Trophoblast cell (in vitro differentiated cells and primary cell): ENCODE measurements around the gene LPCAT3.

Experiments
- DNase-seq, 2 donors: peaks; one replicate each; pipeline ENCODE4 v3.0.0-alpha.2; 2016
- H2AFZ ChIP-seq: 2 replicates; pipeline ENCODE4 v1.6.1; 2013; ENCODE audit warnings: low read length, moderate library complexity, mild to moderate bottlenecking; ENCODE audit not compliant: insufficient read depth, poor library complexity
- H2AK5ac ChIP-seq: 2 replicates; pipeline ENCODE4 v1.6.1; 2013; ENCODE audit warnings: mild to moderate bottlenecking, low read length
- H2BK120ac ChIP-seq: 2 replicates; pipeline ENCODE4 v1.6.1; 2013; ENCODE audit warnings: low read length, mild to moderate bottlenecking, moderate library complexity; ENCODE audit not compliant: insufficient read depth, poor library complexity
- H2BK12ac ChIP-seq: 2 replicates; pipeline ENCODE4 v1.6.1; 2013; ENCODE audit warnings: mild to moderate bottlenecking, low read length, moderate library complexity
- H2BK5ac ChIP-seq: 2 replicates; pipeline ENCODE4 v1.6.1; 2013; ENCODE audit warnings: low read length, low read depth, moderate library complexity, mild to moderate bottlenecking; ENCODE audit not compliant: poor library complexity
- H3K14ac ChIP-seq: 2 replicates; pipeline ENCODE4 v1.6.1; 2013; ENCODE audit warnings: mild to moderate bottlenecking, low read length
- H3K18ac ChIP-seq: 2 replicates; pipeline ENCODE4 v1.6.1; 2013; ENCODE audit warnings: mild to moderate bottlenecking, low read length
- H3K23ac ChIP-seq: 2 replicates; pipeline ENCODE4 v1.6.1; 2013; ENCODE audit warnings: low read length
- H3K27ac ChIP-seq: 2 replicates; pipeline ENCODE4 v1.5.1; 2013; ENCODE audit warnings: low read depth, mild to moderate bottlenecking, inconsistent platforms, low read length, moderate library complexity
- H3K27me3 ChIP-seq: 2 replicates; pipeline ENCODE4 v1.6.1; 2013; ENCODE audit warnings: inconsistent platforms, mild to moderate bottlenecking, low read length, moderate library complexity; ENCODE audit not compliant: insufficient read depth
- H3K36me3 ChIP-seq, 2 experiments: 1 replicate in 1 of 2; 2 replicates in 1 of 2; pipeline ENCODE4 v1.6.1; 2013; ENCODE audit warnings: low read length in 2 of 2, mild to moderate bottlenecking in 2 of 2, moderate library complexity in 1 of 2; ENCODE audit not compliant: insufficient read depth in 2 of 2, control insufficient read depth in 1 of 2
- H3K4ac ChIP-seq: 2 replicates; pipeline ENCODE4 v1.6.1; 2013; ENCODE audit warnings: low read depth, mild to moderate bottlenecking, low read length, moderate library complexity
- H3K4me1 ChIP-seq, 2 experiments: 1 replicate in 1 of 2; 2 replicates in 1 of 2; pipeline ENCODE4 v1.6.1; 2013; ENCODE audit warnings: low read length in 2 of 2, mild to moderate bottlenecking in 2 of 2, moderate library complexity in 1 of 2; ENCODE audit not compliant: insufficient read depth in 2 of 2, control insufficient read depth in 1 of 2
- H3K4me2 ChIP-seq: 2 replicates; pipeline ENCODE4 v1.6.1; 2013; ENCODE audit warnings: inconsistent platforms, mild to moderate bottlenecking, low read length, moderate library complexity
- H3K4me3 ChIP-seq: 2 replicates; pipeline ENCODE4 v1.5.1; 2013; ENCODE audit warnings: mild to moderate bottlenecking, low read depth, low read length, inconsistent platforms
- H3K79me1 ChIP-seq: one replicate; pipeline ENCODE4 v1.6.1; 2013; ENCODE audit warnings: low read length
- H3K79me2 ChIP-seq: 2 replicates; pipeline ENCODE4 v1.6.1; 2013; ENCODE audit warnings: low read length, mild to moderate bottlenecking; ENCODE audit not compliant: control insufficient read depth, insufficient read depth, poor library complexity
- H3K9ac ChIP-seq: 2 replicates; pipeline ENCODE4 v1.6.1; 2013; ENCODE audit warnings: mild to moderate bottlenecking, low read length
- H3K9me3 ChIP-seq: 2 replicates; pipeline ENCODE4 v1.6.1; 2013; ENCODE audit warnings: low read depth, mild to moderate bottlenecking, control low read depth, inconsistent platforms, low read length; ENCODE audit not compliant: insufficient read depth
- H4K12ac ChIP-seq: 2 replicates; pipeline ENCODE4 v1.6.1; 2013; ENCODE audit warnings: low read depth, mild to moderate bottlenecking, low read length, moderate library complexity
- H4K8ac ChIP-seq: 2 replicates; pipeline ENCODE4 v1.6.1; 2013; ENCODE audit warnings: low read depth, mild to moderate bottlenecking, low read length, moderate library complexity
- H4K91ac ChIP-seq: one replicate; pipeline ENCODE4 v1.6.1; 2013; ENCODE audit warnings: low read depth, mild to moderate bottlenecking, low read length, moderate library complexity
- WGBS: extraction: QIAGEN DNeasy Blood & Tissue Kit; methylation state at CpG from one replicate; pipeline ENCODE4 v1.1.7; 2013; ENCODE audit warnings: missing lambda C conversion rate; ENCODE audit not compliant: insufficient read length, insufficient coverage; ENCODE audit errors: extremely low coverage; 5-methylcytosine and 5-hydroxymethylcytosine counted together

Gene LPCAT3

GRCh38 chr12:6961278-6961694 is 57.0 kb downstream of the LPCAT3 start:
- H2AFZ ChIP-seq = no peak overlapping the region
- H3K27me3 ChIP-seq = no peaks in the 10 kb centered on the region
- peak overlapping the region; percentile 58 for H2BK120ac ChIP-seq
- peak overlapping the region; percentile 80 for H3K27ac ChIP-seq
- H3K4ac ChIP-seq = no peak overlapping the region
- no CpG with 5 or more reads among the region's 24 CpGs for WGBS
- peaks cover 2% of the 10 kb centered on the region for H3K9me3 ChIP-seq
- peak overlapping the region; percentile 25 for H3K14ac ChIP-seq
- peak overlapping the region; percentile 87 for H4K8ac ChIP-seq
- peaks cover 22 to 27% of the 10 kb centered on the region in 2 experiments for H3K36me3 ChIP-seq
- no peak overlapping the region for H3K23ac ChIP-seq
- no peak overlapping the region for H3K9ac ChIP-seq
- H3K4me3 ChIP-seq = no peak overlapping the region
- peaks cover 19% of the 10 kb centered on the region for H3K79me2 ChIP-seq
- DNase-seq = peak; percentile 64 to 69
- H2BK5ac ChIP-seq = peak overlapping the region; percentile 5
- no peak overlapping the region for H3K18ac ChIP-seq
- H2AK5ac ChIP-seq = peak overlapping the region; percentile 38
- H3K4me2 ChIP-seq = peak overlapping the region; percentile 73
- peaks cover 26% of the 10 kb centered on the region for H3K79me1 ChIP-seq
- H2BK12ac ChIP-seq = peak overlapping the region; percentile 7
- peak overlapping the region; percentile 99 for H4K91ac ChIP-seq
- no peak overlapping the region for H4K12ac ChIP-seq
- H3K4me1 ChIP-seq = peaks cover 10 to 22% of the 10 kb centered on the region in 2 experiments

DNA sequence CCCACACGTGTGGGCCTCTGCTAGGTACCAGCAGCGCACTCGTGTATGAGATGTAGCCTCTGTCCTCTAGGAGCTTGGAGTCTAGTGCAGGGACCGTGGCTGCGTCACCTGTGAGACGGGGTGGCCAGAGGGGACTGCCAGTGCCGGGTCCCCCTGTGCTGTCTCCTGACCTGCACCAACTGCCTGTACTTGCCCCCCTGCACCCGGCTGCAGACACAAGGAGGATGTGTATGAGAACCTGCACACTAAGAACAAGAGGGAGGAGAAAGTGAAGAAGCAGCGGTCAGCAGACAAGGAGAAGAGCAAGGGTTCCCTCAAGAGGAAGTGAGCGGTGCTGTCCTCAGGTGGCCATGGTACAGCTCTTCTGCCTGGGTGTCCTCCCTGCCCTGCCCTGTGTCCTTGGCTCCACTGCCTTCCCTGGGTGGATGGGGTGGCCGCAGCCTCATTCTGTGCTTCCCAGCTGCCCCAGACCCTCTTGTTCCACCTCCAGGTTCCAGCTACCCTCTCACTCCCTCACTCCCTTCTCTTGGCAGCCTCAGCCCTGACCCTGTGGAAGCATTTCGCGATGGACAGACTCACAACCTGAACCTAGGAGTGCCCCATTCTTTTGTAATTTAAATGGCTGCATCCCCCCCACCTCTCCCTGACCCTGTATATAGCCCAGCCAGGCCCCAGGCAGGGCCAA is 57.5 kb downstream of the LPCAT3 start:
- Histone ChIP-seq H3K4me1 (peaks cover 10 to 22% of the 10 kb centered on the region in 2 experiments), H3K4ac (no peak overlapping the region), H3K27ac (no peak overlapping the region), H3K14ac (no peak overlapping the region), H2BK120ac (no peak overlapping the region), H3K23ac (no peak overlapping the region), H4K12ac (no peak overlapping the region), H2BK5ac (no peak overlapping the region), H3K9me3 (peaks cover 2% of the 10 kb centered on the region), H2BK12ac (peak overlapping the region; percentile 8), H3K27me3 (no peaks in the 10 kb centered on the region), H3K79me2 (peaks cover 19% of the 10 kb centered on the region), H3K4me2 (no peak overlapping the region), H3K9ac (no peak overlapping the region), H3K79me1 (peaks cover 26% of the 10 kb centered on the region), H3K18ac (no peak overlapping the region), H4K91ac (peak overlapping the region; percentile 99), H3K36me3 (peaks cover 25 to 27% of the 10 kb centered on the region in 2 experiments), H2AFZ (no peak overlapping the region), H2AK5ac (no peak overlapping the region), H4K8ac (peak overlapping the region; percentile 87), H3K4me3 (no peak overlapping the region)
- WGBS = no CpG with 5 or more reads among the region's 13 CpGs
- peak in 1 of 2 donors; percentile 18 for DNase-seq

- H3K4me3 ChIP-seq = no peak overlapping the region
- H3K9ac ChIP-seq = no peak overlapping the region
- H3K14ac ChIP-seq = no peak overlapping the region
- H3K4me2 ChIP-seq = no peak overlapping the region
- DNase-seq = no peak
- no peak overlapping the region for H3K23ac ChIP-seq
- no CpG with 5 or more reads among the region's 26 CpGs for WGBS
- no peak overlapping the region for H4K12ac ChIP-seq
- no peak overlapping the region for H2AK5ac ChIP-seq
- no peak overlapping the region for H4K91ac ChIP-seq
- no peak overlapping the region for H2BK120ac ChIP-seq
- no peak overlapping the region for H2AFZ ChIP-seq
- peaks cover 2% of the 10 kb centered on the region for H3K9me3 ChIP-seq
- H3K79me2 ChIP-seq = peaks cover 19% of the 10 kb centered on the region
- H4K8ac ChIP-seq = no peak overlapping the region
- H3K79me1 ChIP-seq = peaks cover 26% of the 10 kb centered on the region
- H3K4me1 ChIP-seq = peaks cover 10 to 22% of the 10 kb centered on the region in 2 experiments
- H3K27me3 ChIP-seq = no peaks in the 10 kb centered on the region
- no peak overlapping the region for H3K18ac ChIP-seq
- H2BK5ac ChIP-seq = no peak overlapping the region
- no peak overlapping the region for H3K4ac ChIP-seq
- peaks cover 21 to 22% of the 10 kb centered on the region in 2 experiments for H3K36me3 ChIP-seq
- H2BK12ac ChIP-seq = no peak overlapping the region
- no peak overlapping the region for H3K27ac ChIP-seq
Measured at GRCh38 chr12:6959805-6960592, 58.3 kb downstream of the LPCAT3 start.

GRCh38 chr12:6959058-6959804 is 59.0 kb downstream of the LPCAT3 start:
- H3K27ac ChIP-seq = no peak overlapping the region
- H2BK12ac ChIP-seq = no peak overlapping the region
- peaks cover 26% of the 10 kb centered on the region for H3K79me1 ChIP-seq
- H3K4me3 ChIP-seq = no peak overlapping the region
- peak in 1 of 2 donors; percentile 21 for DNase-seq
- peaks cover 14% of the 10 kb centered on the region for H3K79me2 ChIP-seq
- H4K8ac ChIP-seq = no peak overlapping the region
- H3K9me3 ChIP-seq = peaks cover 2% of the 10 kb centered on the region
- no peak overlapping the region for H3K4me2 ChIP-seq
- peaks cover 6 to 16% of the 10 kb centered on the region in 2 experiments for H3K4me1 ChIP-seq
- H2AFZ ChIP-seq = no peak overlapping the region
- no peak overlapping the region for H4K91ac ChIP-seq
- H4K12ac ChIP-seq = no peak overlapping the region
- H2BK5ac ChIP-seq = no peak overlapping the region
- WGBS = no CpG with 5 or more reads among the region's 24 CpGs
- H3K27me3 ChIP-seq = no peaks in the 10 kb centered on the region
- no peak overlapping the region for H3K14ac ChIP-seq
- no peak overlapping the region for H3K18ac ChIP-seq
- no peak overlapping the region for H2BK120ac ChIP-seq
- H3K23ac ChIP-seq = no peak overlapping the region
- H3K9ac ChIP-seq = no peak overlapping the region
- no peak overlapping the region for H3K4ac ChIP-seq
- H3K36me3 ChIP-seq = peaks cover 14 to 16% of the 10 kb centered on the region in 2 experiments
- H2AK5ac ChIP-seq = no peak overlapping the region
